GM12878 (cell line): ENCODE measurements around the gene PPAN. TPM values are rescaled to one million over a fixed set of nuclear protein-coding genes. Genes with fewer than 3 reads are reported as not detected.

ENCODE experiments used
- ATAC-seq: fragments of 200-7000 bp; cut with Tn5 transposase; 3 replicates; pipeline ENCODE4 v1.9.1; 2020; ENCODE audit warnings: mild to moderate bottlenecking, moderate library complexity
- BruUV-seq: library from RNA; stranded (reverse); fragments of 400-500 nt; replicated peaks from 2 replicates; lab custom pipeline; 2021; lab: Mats Ljungman, UMichigan
- CTCF ChIA-PET: fragments of 300-600 bp; sonication (Branson Sonifier 250); formaldehyde crosslinking; extraction: SDS; loops from one replicate; lab custom pipeline; 2021; ENCODE audit warnings: inconsistent platforms; lab: Yijun Ruan, JAX
- POLR2A ChIA-PET: fragments of 350-600 bp; formaldehyde crosslinking; extraction: SDS; loops from one replicate; lab custom pipeline; 2021; ENCODE audit warnings: inconsistent platforms; lab: Charles Lee
- RAD21 ChIA-PET: fragments of 300-600 bp; sonication (Branson Sonifier 250); formaldehyde crosslinking; loops from one replicate; lab custom pipeline; 2023; ENCODE audit warnings: antibody characterized with exemption; ENCODE audit not compliant: unreplicated experiment; lab: Charles Lee
- SMC1A ChIA-PET: fragments of 300-600 bp; sonication (Branson Sonifier 250); formaldehyde crosslinking; loops from one replicate; lab custom pipeline; 2023; ENCODE audit not compliant: unreplicated experiment, uncharacterized antibody; lab: Charles Lee
- DNase-seq: peaks from one replicate; pipeline ENCODE4 v3.0.0-alpha.2; 2011; ENCODE audit warnings: low read depth, low spot score
- FAIRE-seq: peaks from 3 replicates; lab custom pipeline; 2011; peaks lifted over from hg19 to GRCh38; lab: Jason Lieb, UNC
- H2AFZ ChIP-seq: 2 replicates; pipeline ENCODE4 v1.6.0; 2011; ENCODE audit warnings: low read depth, low read length, control low read depth; ENCODE audit not compliant: control insufficient read depth
- H3K27ac ChIP-seq: 2 replicates; pipeline ENCODE4 v1.5.1; 2011; ENCODE audit warnings: control low read depth; ENCODE audit not compliant: control insufficient read depth, insufficient read depth
- H3K27me3 ChIP-seq, 2 experiments: replicated peaks in 1 of 2; 2 replicates each; pipeline versions ENCODE4 v1.6.0 to v1.6.1; 2011; ENCODE audit warnings: low read length in 1 of 2; ENCODE audit not compliant: control insufficient read depth in 2 of 2, insufficient read depth in 2 of 2
- H3K36me3 ChIP-seq, 2 experiments: 2 replicates each; pipeline ENCODE4 v1.5.1; 2011; ENCODE audit warnings: low read length in 1 of 2; ENCODE audit not compliant: control insufficient read depth in 2 of 2, insufficient read depth in 2 of 2
- H3K4me1 ChIP-seq: 2 replicates; pipeline ENCODE4 v1.6.1; 2011; ENCODE audit warnings: mild to moderate bottlenecking, low read length, moderate library complexity, mixed read lengths; ENCODE audit not compliant: control insufficient read depth, insufficient read depth
- H3K4me2 ChIP-seq: 2 replicates; pipeline ENCODE4 v1.6.0; 2011; ENCODE audit warnings: control low read depth; ENCODE audit not compliant: control insufficient read depth, insufficient read depth
- H3K4me3 ChIP-seq: fragments of 200-600 bp; sonication (generic); 2 replicates; pipeline ENCODE4 v1.5.1; 2016
- H3K79me2 ChIP-seq: 2 replicates; pipeline ENCODE4 v1.6.0; 2011; ENCODE audit warnings: low read length; ENCODE audit not compliant: control insufficient read depth, insufficient read depth
- H3K9ac ChIP-seq: 2 replicates; pipeline ENCODE4 v1.8.0; 2011; ENCODE audit warnings: low read length, control low read depth, mixed read lengths; ENCODE audit not compliant: control insufficient read depth, insufficient read depth
- H3K9me3 ChIP-seq: replicated peaks from 3 replicates; pipeline ENCODE4 v1.5.1; 2011; ENCODE audit warnings: mild to moderate bottlenecking, low read length; ENCODE audit not compliant: control insufficient read depth, insufficient read depth
- H4K20me1 ChIP-seq: 2 replicates; pipeline ENCODE4 v1.6.0; 2011; ENCODE audit not compliant: control insufficient read depth, insufficient read depth
- BACH1 ChIP-seq: fragments of 450-650 bp; IDR thresholded peaks from 2 replicates; pipeline ENCODE4 v1.6.1; 2017; ENCODE audit warnings: mild to moderate bottlenecking, borderline replicate concordance
- BHLHE40 ChIP-seq, 2 experiments: fragments of 450-650 bp in 1 of 2; IDR thresholded peaks; 2 replicates each; pipeline ENCODE4 v1.6.1; 2011 to 2017; ENCODE audit warnings: low read depth in 2 of 2, borderline replicate concordance in 1 of 2, improper control_type of control experiment in 1 of 2, low read length in 1 of 2, mild to moderate bottlenecking in 1 of 2
- CBFB ChIP-seq: IDR thresholded peaks from 2 replicates; pipeline ENCODE4 v1.6.1; 2016; ENCODE audit warnings: antibody characterized with exemption, low read depth
- CHD1 ChIP-seq: IDR thresholded peaks from 2 replicates; pipeline ENCODE4 v1.6.1; 2012; ENCODE audit warnings: low read depth, low read length, improper control_type of control experiment
- ETV6 ChIP-seq, 2 experiments: fragments of 450-650 bp in 1 of 2; IDR thresholded peaks in 1 of 2; conservative IDR thresholded peaks in 1 of 2; 2 replicates each; pipeline ENCODE4 v1.6.1; 2014; ENCODE audit warnings: antibody characterized with exemption in 1 of 2, borderline replicate concordance in 1 of 2, low read depth in 1 of 2, mild to moderate bottlenecking in 1 of 2, moderate library complexity in 1 of 2
- GATAD2B ChIP-seq: fragments of 450-650 bp; conservative IDR thresholded peaks from 2 replicates; pipeline ENCODE4 v1.6.1; 2017; ENCODE audit warnings: low read depth, mild to moderate bottlenecking, moderate library complexity
- IKZF1 ChIP-seq: fragments of 450-650 bp; conservative IDR thresholded peaks from 2 replicates; pipeline ENCODE4 v1.6.1; 2017; ENCODE audit warnings: antibody characterized with exemption, mild to moderate bottlenecking
- IKZF2 ChIP-seq, 2 experiments: fragments of 450-650 bp; IDR thresholded peaks; 2 replicates each; pipeline ENCODE4 v1.6.1; 2017; ENCODE audit warnings: mild to moderate bottlenecking in 2 of 2, moderate library complexity in 2 of 2
- IRF4 ChIP-seq: IDR thresholded peaks from 2 replicates; pipeline ENCODE4 v1.6.1; 2011; ENCODE audit warnings: low read depth, low read length
- JUND ChIP-seq: IDR thresholded peaks from 2 replicates; pipeline ENCODE4 v1.6.1; 2012; ENCODE audit warnings: low read depth, mild to moderate bottlenecking, low read length, improper control_type of control experiment, moderate library complexity
- MEF2B ChIP-seq: fragments of 450-650 bp; IDR thresholded peaks from 2 replicates; pipeline ENCODE4 v1.6.1; 2018; ENCODE audit warnings: mild to moderate bottlenecking, moderate library complexity; ENCODE audit not compliant: partially characterized antibody, poor library complexity, severe bottlenecking
- NFYA ChIP-seq: IDR thresholded peaks from 2 replicates; pipeline ENCODE4 v1.6.1; 2011; ENCODE audit warnings: low read depth, mild to moderate bottlenecking, low read length, improper control_type of control experiment, borderline replicate concordance
- PML ChIP-seq: IDR thresholded peaks from 2 replicates; pipeline ENCODE4 v1.6.1; 2012; ENCODE audit warnings: low read length, inconsistent platforms
- POLR2A ChIP-seq: IDR thresholded peaks from 2 replicates; pipeline ENCODE4 v1.6.1; 2011; ENCODE audit warnings: low read depth, mild to moderate bottlenecking, low read length
- POLR2AphosphoS5 ChIP-seq: IDR thresholded peaks from 2 replicates; pipeline ENCODE4 v1.6.1; 2011; ENCODE audit warnings: mild to moderate bottlenecking, low read length, inconsistent platforms
- POU2F2 ChIP-seq: IDR thresholded peaks from 3 replicates; pipeline ENCODE4 v1.6.1; 2011; ENCODE audit warnings: low read depth, mild to moderate bottlenecking, low read length, borderline replicate concordance
- RUNX3 ChIP-seq: IDR thresholded peaks from 2 replicates; pipeline ENCODE4 v1.6.1; 2012; ENCODE audit warnings: low read length, inconsistent platforms
- SMAD5 ChIP-seq: IDR thresholded peaks from 2 replicates; pipeline ENCODE4 v1.6.1; 2016; ENCODE audit warnings: antibody characterized with exemption, low read depth
- SMC3 ChIP-seq: IDR thresholded peaks from 2 replicates; pipeline ENCODE4 v1.6.1; 2011; ENCODE audit warnings: low read length, improper control_type of control experiment, borderline replicate concordance
- TBL1XR1 ChIP-seq: IDR thresholded peaks from 2 replicates; pipeline ENCODE4 v1.6.1; 2012; ENCODE audit warnings: low read depth, low read length, improper control_type of control experiment
- YY1 ChIP-seq: IDR thresholded peaks from 2 replicates; pipeline ENCODE4 v1.6.1; 2011; ENCODE audit warnings: low read depth, mild to moderate bottlenecking, low read length
- ZNF24 ChIP-seq: fragments of 450-650 bp; IDR thresholded peaks from 2 replicates; pipeline ENCODE4 v1.6.1; 2017; ENCODE audit warnings: antibody characterized with exemption, mild to moderate bottlenecking
- WGBS: methylation state at CpG from one replicate; pipeline ENCODE4 v1.1.6; 2016; ENCODE audit warnings: low lambda C conversion rate; ENCODE audit not compliant: insufficient replicate concordance, insufficient coverage; ENCODE audit errors: missing lambda C conversion rate; 5-methylcytosine and 5-hydroxymethylcytosine counted together
- in situ Hi-C: fragments of 300-500 bp; cut with MboI; formaldehyde crosslinking; loops from 9 replicates; pipeline ENCODE4 v1.14.3; 2018; ENCODE audit warnings: mixed read lengths
- intact Hi-C: fragments of 100-400 bp; cut with micrococcal nuclease; formaldehyde crosslinking; loops from one replicate; pipeline ENCODE4 v1.14.2; 2022; ENCODE audit not compliant: unreplicated experiment
- polyA plus RNA-seq, 11 experiments: library from polyadenylated mRNA; depleted of rRNA in 4 of 11; unstranded in 6 of 11; stranded (reverse) in 5 of 11; fragments of >200 nt; fragmentation: Nextera tagmentation in 4 of 11; fragmentation: Illumina TruSeq in 1 of 11; extraction: Ambion mirVana in 4 of 11; extraction: Trizol in 1 of 11; gene quantifications; 1 replicate in 1 of 11; 2 replicates in 10 of 11; pipeline versions ENCODE4 v1.2.1 to v1.2.3, GENCODE V29; 2011 to 2016; ENCODE audit warnings: inconsistent platforms in 2 of 11, missing spikeins in 2 of 11, low read depth in 1 of 11
- total RNA-seq, 4 experiments: library from RNA; depleted of rRNA in 3 of 4; stranded (reverse); fragments of >200 nt in 3 of 4; fragmentation: Illumina TruSeq in 1 of 4; extraction: Trizol in 1 of 4; gene quantifications; 2 replicates each; pipeline versions ENCODE4 v1.2.1 to v1.2.3, GENCODE V29; 2013 to 2021
- TF ChIP-seq, protein P1 (sequence below): IDR thresholded peaks from 2 replicates; pipeline ENCODE4 v1.6.1; 2011; ENCODE audit warnings: borderline replicate concordance, low read depth, mild to moderate bottlenecking, moderate library complexity, low read length; ENCODE audit not compliant: insufficient read depth, poor library complexity, severe bottlenecking

The PPAN gene
- total and polyA plus RNA-seq, 10 of the 15 experiments (the other 5 are each of a cell fraction or from before 2014, with no cell fraction given), result 2.1 to 171 (median 108) TPM

- TF ChIP-seq, protein P1, sequence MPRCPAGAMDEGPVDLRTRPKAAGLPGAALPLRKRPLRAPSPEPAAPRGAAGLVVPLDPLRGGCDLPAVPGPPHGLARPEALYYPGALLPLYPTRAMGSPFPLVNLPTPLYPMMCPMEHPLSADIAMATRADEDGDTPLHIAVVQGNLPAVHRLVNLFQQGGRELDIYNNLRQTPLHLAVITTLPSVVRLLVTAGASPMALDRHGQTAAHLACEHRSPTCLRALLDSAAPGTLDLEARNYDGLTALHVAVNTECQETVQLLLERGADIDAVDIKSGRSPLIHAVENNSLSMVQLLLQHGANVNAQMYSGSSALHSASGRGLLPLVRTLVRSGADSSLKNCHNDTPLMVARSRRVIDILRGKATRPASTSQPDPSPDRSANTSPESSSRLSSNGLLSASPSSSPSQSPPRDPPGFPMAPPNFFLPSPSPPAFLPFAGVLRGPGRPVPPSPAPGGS, result no peak
- TF ChIP-seq NFYA, result no peak
- peak; percentile 31; the same call in 1 of the 2 replicates for TF ChIP-seq YY1
- TF ChIP-seq SMC3, result peak; percentile 21; the same call in 1 of the 2 replicates
- peak; percentile 41; the same call in 1 of the 2 replicates for TF ChIP-seq CBFB
- no peak for TF ChIP-seq IRF4
- TF ChIP-seq TBL1XR1, result 0 out of 2 replicates have a peak, but pooled peaks have one; percentile 47
- TF ChIP-seq ZNF24, result no peak
- peak; percentile 38; the same call in 1 of the 2 replicates for TF ChIP-seq PML
These were observed 5.2 kb downstream of the PPAN start, which contains the start of gene P2RY11 (continued) for GRCh38 chr19:10111405-10111811.

DNA sequence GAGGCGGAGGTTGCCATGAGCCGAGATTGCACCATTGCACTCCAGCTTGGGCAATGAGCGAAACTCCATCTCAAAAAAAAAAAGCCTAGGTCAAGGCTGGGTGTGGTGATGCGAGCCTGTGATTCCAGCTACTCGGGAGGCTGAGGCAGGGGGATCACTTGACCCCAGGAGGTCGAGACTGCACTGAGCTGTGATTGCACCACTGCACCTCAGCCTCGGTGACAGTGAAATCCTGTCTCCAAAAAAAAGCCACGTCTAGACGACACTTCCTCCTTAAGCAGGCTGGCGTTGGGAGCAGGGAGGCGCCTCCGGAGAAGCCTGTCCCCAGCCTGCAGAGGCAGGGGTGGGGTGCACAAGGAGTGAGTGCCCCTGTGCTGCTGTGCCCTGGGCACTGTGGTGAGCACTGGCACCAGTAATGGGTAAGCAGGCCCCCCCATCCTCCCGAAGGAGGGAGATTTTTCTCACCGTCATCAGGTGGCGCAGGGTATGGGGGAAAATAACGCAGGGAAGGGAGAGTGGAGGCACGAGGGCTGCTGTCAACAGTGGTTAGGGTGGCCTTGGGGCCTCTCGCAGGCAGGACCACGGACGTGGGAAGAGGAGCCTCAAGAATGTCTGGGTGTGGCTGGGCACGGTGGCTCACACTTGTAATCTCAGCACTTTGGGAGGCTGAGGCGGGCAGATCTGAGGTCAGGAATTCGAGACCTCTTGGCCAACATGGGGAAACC is 6.0 kb downstream of the PPAN start:
- Histone ChIP-seq H3K36me3 (peaks cover 17 to 62% of the 10 kb centered on the region in 2 experiments; a peak in 3 of 4 replicates), H3K27me3 (no peaks in the 10 kb centered on the region), H3K4me2 (peak overlapping the region; percentile 28), H2AFZ (no peak overlapping the region), H3K79me2 (peaks cover 49% of the 10 kb centered on the region), H3K4me3 (peak overlapping the region; percentile 51), H3K27ac (peak overlapping the region; percentile 62), H3K9ac (peak overlapping the region; percentile 35; the same call in 1 of the 2 replicates), H3K4me1 (peaks cover 44% of the 10 kb centered on the region), H3K9me3 (no peaks in the 10 kb centered on the region), H4K20me1 (no peaks in the 10 kb centered on the region)
- ChIA-PET RAD21 (interaction anchor here (0.9 to 8.6 kb wide), 7 partner anchors 12 to 180 kb away, joined by 3 to 166 read pairs (median 4); partner anchors contain the start of gene ANGPTL6), SMC1A (interaction anchor here (1.7 to 11.4 kb wide), 4 partner anchors 12 to 180 kb away, joined by 5 to 150 read pairs (median 8); partner anchors contain the start of gene ANGPTL6), POLR2A (interaction anchor here (0.5 to 5.4 kb wide), 7 partner anchors 8 to 66 kb away, joined by 3 to 58 read pairs (median 7); partner anchors contain the start of gene ANGPTL6), CTCF (interaction anchor here (0.6 to 9.8 kb wide), 10 partner anchors 8 to 180 kb away, joined by 3 to 171 read pairs (median 6); partner anchors contain the start of gene ANGPTL6)
- in situ Hi-C loops (no loop called here), intact Hi-C loops (loop anchor here (1.0 to 5.0 kb wide), 2 partner anchors 13 to 85 kb away; no protein-coding TSS in a partner anchor)
- peak; percentile 21 for ATAC-seq
- 34% methylated on average over 23 of the region's 23 CpGs for WGBS
- FAIRE-seq, result peak; percentile 77
- TSS peak; percentile 47 for BruUV-seq
- DNase-seq, result no peak
- peak; percentile 43 for TF ChIP-seq IKZF1
- peak; percentile 48; the same call in 1 of the 2 replicates for TF ChIP-seq POLR2AphosphoS5
- no peak for TF ChIP-seq ETV6 (conservative IDR thresholded peaks at IDR 0.05 in 1 of 2, IDR thresholded peaks at IDR 0.05 in 1 of 2; ENCODE audit: borderline replicate concordance in 1 of 2, low read depth in 1 of 2)
- no peak for TF ChIP-seq CHD1
- TF ChIP-seq BHLHE40 (IDR thresholded peaks at IDR 0.05; ENCODE audit: borderline replicate concordance in 1 of 2, low read depth in 2 of 2, low read length in 1 of 2), result peak; percentile 45 to 54; a peak in 2 of 4 replicates
- TF ChIP-seq MEF2B, result no peak
- TF ChIP-seq GATAD2B, result peak; percentile 47; the same call in 1 of the 2 replicates
- TF ChIP-seq IKZF2 (IDR thresholded peaks at IDR 0.05), result peak in 1 of 2 experiments; percentile 17; a peak in 2 of 4 replicates
- peak; percentile 55; the same call in 1 of the 2 replicates for TF ChIP-seq BACH1
- peak; percentile 56; the same call in 1 of the 3 replicates for TF ChIP-seq POU2F2
- TF ChIP-seq POLR2A, result peak; percentile 64
- TF ChIP-seq SMAD5, result 0 out of 2 replicates have a peak, but pooled peaks have one; percentile 61
- TF ChIP-seq JUND, result no peak
- peak; percentile 29; the same call in 1 of the 2 replicates for TF ChIP-seq RUNX3
